ENCODE measurements around the gene TMEM120B. TPM values are rescaled to one million over a fixed set of nuclear protein-coding genes. Genes with fewer than 3 reads are reported as not detected.

Gene TMEM120B
- total RNA-seq, 1 donor: 7.8 TPM

GRCh38 chr12:121812320-121812871 is 99.8 kb downstream of the TMEM120B start:
- DNase-seq (ENCODE audit: low read depth in 2 of 3, low spot score in 2 of 3): no peak

DNA sequence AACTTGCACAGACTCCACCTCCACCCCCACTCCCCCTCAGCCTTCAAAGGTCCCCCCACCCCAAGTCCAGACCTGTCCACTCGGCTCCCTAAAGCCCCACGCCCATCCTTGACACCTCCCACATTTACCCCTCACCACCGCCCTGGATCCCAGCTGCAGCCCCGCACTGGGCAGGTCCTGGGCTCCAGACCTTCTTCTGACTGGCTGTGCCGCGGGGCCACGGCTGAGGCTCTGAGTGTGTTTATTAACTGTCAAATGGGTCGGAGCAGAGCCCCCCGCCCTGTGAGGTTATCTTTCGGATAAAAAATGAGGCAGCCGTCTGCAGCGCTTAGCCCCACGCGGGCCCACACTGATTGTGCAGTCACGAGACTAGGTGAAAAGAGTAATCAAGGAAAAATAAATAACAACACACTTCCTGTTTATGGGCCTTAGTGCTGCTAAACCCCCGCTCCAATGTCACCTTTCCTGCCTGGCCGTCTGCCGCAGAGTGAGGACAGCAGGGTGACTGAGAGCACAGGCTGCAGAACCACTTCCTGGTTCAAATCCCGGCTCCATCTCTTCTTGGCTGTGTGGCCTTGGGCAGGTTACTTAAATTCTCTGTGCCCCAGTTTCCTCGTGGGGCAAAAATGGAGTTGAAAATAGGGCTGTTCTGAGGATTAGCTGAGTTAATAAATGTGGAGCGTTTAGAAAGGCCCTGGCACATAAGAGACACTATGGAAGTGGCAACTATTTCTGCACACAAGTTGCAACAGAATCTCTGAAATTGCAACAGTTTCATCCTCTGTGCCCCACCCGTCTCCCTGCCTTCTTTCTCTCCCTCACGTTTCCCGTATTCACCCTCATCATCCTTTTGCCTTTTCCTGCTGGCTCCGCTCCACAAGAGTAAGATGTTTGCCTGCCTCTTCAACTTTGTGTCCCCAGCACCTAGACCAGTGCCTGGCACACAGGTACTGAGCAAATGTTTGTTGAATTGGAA is 100.7 kb downstream of the TMEM120B start:
- DNase-seq (ENCODE audit: low read depth in 2 of 3, low spot score in 2 of 3): no peak

GRCh38 chr12:121813951-121814350 is 101.4 kb downstream of the TMEM120B start:
- no peak for DNase-seq (ENCODE audit: low read depth in 2 of 3, low spot score in 2 of 3)

DNA sequence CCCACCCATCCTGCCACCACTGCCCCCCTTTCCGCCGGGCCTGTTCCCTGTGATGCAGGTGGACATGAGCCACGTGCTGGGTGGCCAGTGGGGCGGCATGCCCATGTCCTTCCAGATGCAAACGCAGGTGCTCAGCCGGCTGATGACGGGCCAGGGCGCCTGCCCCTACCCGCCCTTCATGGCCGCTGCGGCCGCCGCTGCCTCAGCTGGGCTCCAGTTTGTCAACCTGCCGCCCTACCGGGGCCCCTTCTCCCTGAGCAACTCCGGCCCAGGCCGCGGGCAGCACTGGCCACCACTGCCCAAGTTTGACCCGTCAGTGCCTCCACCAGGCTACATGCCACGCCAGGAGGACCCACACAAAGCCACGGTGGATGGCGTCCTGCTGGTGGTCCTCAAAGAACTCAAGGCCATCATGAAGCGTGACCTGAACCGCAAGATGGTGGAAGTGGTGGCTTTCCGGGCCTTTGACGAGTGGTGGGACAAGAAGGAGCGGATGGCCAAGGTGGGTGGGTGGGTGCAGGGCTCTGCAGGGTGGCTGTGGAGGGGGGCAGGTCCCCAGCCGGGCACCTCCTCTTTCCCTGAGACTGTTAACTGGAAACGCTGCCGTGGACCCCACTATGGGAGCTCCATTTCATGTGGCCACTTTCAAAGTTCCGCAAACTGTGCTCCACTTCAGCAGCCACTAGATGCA is 102.0 kb downstream of the TMEM120B start:
- no peak for DNase-seq (ENCODE audit: low read depth in 2 of 3, low spot score in 2 of 3)

DNA sequence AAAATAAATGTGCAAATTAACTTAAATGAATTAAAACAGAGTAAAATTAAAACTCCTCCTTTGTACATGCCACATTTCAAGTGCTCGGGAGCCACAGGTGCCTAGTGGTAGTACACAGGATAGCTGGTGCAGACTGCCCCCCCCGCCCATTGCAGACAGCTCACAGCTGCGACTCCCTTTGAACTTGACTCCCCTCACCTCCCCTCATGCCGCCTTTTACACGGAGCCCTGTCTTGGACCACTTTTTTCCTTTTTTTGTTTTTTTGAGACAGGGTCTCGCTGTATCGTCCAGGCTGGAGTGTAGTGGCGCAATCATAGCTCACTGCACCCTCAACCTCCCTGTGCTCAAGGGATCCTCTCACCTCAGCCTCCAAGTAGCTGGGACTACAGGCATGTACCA is 102.7 kb downstream of the TMEM120B start:
- DNase-seq (ENCODE audit: low read depth in 2 of 3, low spot score in 2 of 3): no peak

DNA sequence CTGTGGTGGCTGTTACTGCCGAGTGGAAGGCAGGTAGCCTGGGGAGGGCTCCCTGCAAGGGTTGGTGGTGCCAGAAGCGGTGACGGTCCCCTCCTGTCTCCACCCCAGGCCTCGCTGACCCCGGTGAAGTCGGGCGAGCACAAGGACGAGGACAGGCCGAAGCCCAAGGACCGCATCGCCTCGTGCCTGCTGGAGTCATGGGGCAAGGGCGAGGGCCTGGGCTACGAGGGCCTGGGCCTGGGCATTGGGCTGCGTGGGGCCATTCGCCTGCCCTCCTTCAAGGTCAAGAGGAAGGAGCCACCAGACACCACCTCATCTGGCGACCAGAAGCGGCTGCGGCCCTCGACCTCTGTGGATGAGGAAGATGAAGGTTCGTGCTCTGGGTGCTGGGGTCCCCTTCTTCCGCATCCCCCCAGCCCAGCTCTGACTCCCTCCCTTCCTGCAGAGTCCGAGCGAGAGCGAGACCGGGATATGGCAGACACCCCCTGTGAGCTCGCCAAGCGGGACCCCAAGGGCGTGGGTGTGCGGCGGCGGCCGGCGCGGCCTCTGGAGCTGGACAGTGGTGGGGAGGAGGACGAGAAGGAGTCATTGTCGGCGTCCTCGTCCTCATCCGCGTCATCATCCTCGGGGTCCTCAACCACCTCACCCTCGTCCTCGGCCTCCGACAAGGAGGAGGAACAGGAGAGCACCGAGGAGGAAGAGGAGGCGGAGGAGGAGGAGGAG is 104.5 kb downstream of the TMEM120B start:
- no peak for DNase-seq (ENCODE audit: low read depth in 2 of 3, low spot score in 2 of 3)

GRCh38 chr12:121817648-121818043 is 105.1 kb downstream of the TMEM120B start:
- DNase-seq (ENCODE audit: low read depth in 2 of 3, low spot score in 2 of 3): no peak

GRCh38 chr12:121819212-121819949 is 106.8 kb downstream of the TMEM120B start:
- DNase-seq (ENCODE audit: low read depth in 2 of 3, low spot score in 2 of 3): no peak

- no peak for DNase-seq (ENCODE audit: low read depth in 2 of 3, low spot score in 2 of 3)
Observed at GRCh38 chr12:121820056-121820455, 107.5 kb downstream of the TMEM120B start.

- no peak for DNase-seq (ENCODE audit: low read depth in 2 of 3, low spot score in 2 of 3)
Observed at GRCh38 chr12:121822393-121823100, 110.0 kb downstream of the TMEM120B start.

- no peak for DNase-seq (ENCODE audit: low read depth in 2 of 3, low spot score in 2 of 3)
Observed at GRCh38 chr12:121823101-121823726, 110.7 kb downstream of the TMEM120B start.

- DNase-seq (ENCODE audit: low read depth in 2 of 3, low spot score in 2 of 3): no peak
Observed at GRCh38 chr12:121823727-121824115, 111.2 kb downstream of the TMEM120B start.

GRCh38 chr12:121825041-121825523 is 112.5 kb downstream of the TMEM120B start:
- no peak for DNase-seq (ENCODE audit: low read depth in 2 of 3, low spot score in 2 of 3)

DNA sequence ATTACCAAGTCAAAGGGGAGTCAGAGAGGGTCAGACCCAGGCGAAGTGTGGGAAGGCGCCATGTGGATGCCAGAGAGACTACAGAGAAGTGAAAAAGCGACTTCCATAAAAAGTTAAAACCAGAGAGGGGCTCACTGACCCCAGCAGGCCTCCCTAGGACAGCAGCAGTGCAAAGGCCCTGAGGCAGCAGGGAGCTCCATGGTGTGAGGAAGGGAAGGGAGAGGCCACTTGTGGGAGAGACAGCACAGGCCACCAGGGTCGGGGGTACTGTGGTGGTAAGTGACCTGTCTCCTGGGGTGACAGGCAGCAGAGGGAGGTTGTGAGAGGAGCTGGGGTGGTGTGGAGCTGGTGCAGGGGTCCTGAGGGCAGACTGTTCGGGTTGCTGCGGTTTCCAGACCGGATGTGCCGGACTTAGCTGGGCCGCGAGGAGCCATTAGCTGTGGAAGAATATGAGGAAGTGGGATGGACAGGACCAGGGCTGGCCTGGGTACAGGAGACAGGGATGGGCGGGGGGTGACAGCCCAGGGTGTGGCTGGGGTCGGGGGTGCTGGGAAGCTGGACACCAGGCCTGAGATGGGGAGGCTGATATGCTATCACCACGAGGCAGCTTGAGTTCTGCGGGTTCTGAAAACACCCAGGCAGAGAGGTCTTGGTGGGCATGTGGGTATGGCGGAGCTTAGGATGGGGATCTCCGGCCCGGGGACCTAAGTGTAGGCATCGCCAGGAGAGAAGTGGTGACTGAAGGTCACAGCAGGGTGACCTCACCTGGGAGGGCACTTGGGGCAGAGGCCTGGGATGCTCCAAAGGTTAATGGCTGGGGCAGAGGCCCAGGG is 114.0 kb downstream of the TMEM120B start:
- no peak for DNase-seq (ENCODE audit: low read depth in 2 of 3, low spot score in 2 of 3)

DNA sequence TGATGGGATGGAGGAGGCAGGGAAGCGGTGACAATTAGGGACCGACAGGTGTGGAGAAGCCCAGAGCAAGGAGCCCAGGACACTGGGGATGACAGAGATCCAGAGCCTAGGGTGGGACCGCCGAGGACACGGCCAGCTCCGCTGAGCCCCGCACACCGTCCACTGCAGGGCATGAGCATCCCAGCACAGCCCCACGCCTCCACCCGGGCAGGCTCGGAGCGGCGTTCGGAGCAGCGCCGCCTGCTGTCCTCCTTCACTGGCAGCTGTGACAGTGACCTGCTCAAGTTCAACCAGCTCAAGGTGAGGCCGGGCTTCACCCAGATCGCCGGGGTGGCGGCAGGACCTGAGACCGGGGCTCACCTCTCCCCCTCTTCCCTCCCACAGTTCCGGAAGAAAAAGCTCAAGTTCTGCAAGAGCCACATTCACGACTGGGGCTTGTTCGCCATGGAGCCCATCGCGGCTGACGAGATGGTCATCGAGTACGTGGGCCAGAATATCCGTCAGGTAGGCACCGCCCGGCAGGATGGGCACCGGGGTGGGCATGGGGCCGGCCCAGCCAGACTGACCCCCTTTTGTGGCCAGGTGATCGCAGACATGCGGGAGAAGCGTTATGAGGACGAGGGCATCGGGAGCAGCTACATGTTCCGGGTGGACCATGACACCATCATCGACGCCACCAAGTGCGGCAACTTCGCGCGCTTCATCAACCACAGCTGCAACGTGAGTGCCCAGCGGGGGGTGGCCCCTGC is 115.0 kb downstream of the TMEM120B start:
- DNase-seq (ENCODE audit: low read depth in 2 of 3, low spot score in 2 of 3): no peak

- no peak for DNase-seq (ENCODE audit: low read depth in 2 of 3, low spot score in 2 of 3)
Observed at GRCh38 chr12:121828306-121828705, 115.8 kb downstream of the TMEM120B start.

GRCh38 chr12:121828826-121829225 is 116.3 kb downstream of the TMEM120B start:
- DNase-seq (ENCODE audit: low read depth in 2 of 3, low spot score in 2 of 3): no peak

Measured in hematopoietic multipotent progenitor cell (in vitro differentiated cells).